LoVo (cell line): Measurements from ENCODE around the gene CFTR.

ENCODE experiments used
- DNase-seq: peaks from one replicate; pipeline ENCODE4 v3.0.0-alpha.2; 2016; ENCODE audit warnings: low spot score

Gene CFTR

GRCh38 chr7:117588352-117588794, 108.5 kb downstream of the CFTR start:
- DNase-seq = peak; percentile 89

DNA sequence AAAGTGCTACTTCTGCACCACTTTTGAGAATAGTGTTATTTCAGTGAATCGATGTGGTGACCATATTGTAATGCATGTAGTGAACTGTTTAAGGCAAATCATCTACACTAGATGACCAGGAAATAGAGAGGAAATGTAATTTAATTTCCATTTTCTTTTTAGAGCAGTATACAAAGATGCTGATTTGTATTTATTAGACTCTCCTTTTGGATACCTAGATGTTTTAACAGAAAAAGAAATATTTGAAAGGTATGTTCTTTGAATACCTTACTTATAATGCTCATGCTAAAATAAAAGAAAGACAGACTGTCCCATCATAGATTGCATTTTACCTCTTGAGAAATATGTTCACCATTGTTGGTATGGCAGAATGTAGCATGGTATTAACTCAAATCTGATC, 110.4 kb downstream of the CFTR start:
- no peak for DNase-seq

DNA sequence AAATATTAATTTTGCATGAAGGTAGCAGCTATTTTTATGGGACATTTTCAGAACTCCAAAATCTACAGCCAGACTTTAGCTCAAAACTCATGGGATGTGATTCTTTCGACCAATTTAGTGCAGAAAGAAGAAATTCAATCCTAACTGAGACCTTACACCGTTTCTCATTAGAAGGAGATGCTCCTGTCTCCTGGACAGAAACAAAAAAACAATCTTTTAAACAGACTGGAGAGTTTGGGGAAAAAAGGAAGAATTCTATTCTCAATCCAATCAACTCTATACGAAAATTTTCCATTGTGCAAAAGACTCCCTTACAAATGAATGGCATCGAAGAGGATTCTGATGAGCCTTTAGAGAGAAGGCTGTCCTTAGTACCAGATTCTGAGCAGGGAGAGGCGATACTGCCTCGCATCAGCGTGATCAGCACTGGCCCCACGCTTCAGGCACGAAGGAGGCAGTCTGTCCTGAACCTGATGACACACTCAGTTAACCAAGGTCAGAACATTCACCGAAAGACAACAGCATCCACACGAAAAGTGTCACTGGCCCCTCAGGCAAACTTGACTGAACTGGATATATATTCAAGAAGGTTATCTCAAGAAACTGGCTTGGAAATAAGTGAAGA, 112.3 kb downstream of the CFTR start:
- DNase-seq = no peak

DNA sequence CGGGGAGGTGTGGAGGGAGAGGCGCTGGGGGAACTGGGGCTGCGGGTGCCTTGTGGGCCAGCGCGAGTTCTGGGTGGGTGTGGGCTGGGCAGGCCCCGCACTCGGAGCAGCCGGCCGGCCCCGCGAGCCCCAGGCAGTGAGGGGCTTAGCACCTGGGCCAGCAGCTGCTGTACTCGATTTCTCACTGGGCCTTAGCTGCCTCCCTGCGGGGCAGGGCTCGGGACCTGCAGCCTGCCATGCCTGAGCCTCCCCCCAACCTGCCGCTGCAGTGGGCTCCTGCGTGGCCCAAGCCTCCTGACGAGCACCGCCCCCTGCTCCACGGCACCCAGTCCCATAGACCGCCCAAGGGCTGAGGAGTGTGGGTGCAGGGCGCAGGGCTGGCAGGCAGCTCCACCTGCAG, 116.3 kb downstream of the CFTR start:
- no peak for DNase-seq

DNA sequence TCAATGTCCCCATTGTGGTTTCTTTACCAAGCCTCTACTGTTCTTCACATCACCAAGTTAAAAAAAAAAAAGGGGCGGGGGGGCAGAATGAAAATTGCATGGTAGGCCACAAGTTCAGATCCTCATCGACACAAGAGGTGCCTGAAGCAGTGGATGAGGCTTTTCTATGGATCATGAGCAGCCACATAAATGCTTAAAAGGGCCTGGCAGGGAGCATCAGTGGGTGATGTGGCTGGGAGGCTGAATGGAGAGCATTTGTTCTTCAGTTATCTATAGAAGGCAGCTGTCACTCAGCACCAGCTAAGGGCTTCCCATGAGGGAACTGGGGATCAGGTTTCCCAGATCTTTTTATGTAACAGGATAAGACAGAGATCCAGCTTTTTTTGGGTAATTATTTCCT, 117.9 kb downstream of the CFTR start:
- DNase-seq = no peak

- no peak for DNase-seq
Observed at GRCh38 chr7:117600911-117601310, 121.1 kb downstream of the CFTR start.

DNA sequence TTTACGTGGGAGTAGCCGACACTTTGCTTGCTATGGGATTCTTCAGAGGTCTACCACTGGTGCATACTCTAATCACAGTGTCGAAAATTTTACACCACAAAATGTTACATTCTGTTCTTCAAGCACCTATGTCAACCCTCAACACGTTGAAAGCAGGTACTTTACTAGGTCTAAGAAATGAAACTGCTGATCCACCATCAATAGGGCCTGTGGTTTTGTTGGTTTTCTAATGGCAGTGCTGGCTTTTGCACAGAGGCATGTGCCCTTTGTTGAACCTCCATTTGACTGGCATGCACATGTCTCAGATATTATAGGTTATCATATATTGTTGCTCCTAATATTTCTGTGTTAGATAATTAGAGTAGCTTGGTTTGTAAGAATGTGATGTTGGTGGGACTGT, 123.8 kb downstream of the CFTR start:
- DNase-seq = no peak

DNA sequence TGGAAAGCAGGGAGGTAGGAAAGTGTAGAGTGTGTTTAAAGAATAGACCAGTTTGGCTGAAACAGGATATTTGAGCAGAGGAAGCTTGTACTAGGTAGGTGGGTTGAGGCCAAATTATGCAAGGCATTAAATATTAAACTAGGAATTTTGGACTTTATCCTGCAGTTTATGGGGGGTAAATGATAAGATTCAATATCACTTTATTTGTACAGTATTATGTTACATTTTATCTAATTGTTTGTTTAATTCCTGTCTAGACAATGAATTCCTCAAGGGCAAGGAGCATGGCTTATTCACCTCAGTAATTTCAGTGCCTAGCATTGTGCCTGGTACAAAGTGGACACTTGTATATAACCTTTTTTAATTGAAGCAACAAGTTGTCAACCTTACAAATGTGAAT, 125.9 kb downstream of the CFTR start:
- peak; percentile 50 for DNase-seq

DNA sequence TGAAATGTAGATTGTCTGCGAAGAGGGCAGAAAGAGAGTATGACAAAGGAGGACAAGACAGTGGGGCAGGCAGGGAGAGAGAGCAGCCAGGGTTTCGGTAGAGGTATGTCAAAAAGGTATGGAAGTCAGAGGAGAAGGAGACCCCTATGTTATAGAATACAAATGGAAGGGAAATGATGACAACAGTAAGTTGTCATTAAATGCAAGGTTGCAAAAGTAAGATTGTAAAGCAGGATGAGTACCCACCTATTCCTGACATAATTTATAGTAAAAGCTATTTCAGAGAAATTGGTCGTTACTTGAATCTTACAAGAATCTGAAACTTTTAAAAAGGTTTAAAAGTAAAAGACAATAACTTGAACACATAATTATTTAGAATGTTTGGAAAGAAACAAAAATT, 126.3 kb downstream of the CFTR start:
- no peak for DNase-seq

- peak; percentile 61 for DNase-seq
Observed at GRCh38 chr7:117610396-117610795, 130.6 kb downstream of the CFTR start.

GRCh38 chr7:117612637-117613036, 132.8 kb downstream of the CFTR start:
- no peak for DNase-seq

GRCh38 chr7:117616694-117617093, 136.9 kb downstream of the CFTR start:
- peak; percentile 80 for DNase-seq

DNA sequence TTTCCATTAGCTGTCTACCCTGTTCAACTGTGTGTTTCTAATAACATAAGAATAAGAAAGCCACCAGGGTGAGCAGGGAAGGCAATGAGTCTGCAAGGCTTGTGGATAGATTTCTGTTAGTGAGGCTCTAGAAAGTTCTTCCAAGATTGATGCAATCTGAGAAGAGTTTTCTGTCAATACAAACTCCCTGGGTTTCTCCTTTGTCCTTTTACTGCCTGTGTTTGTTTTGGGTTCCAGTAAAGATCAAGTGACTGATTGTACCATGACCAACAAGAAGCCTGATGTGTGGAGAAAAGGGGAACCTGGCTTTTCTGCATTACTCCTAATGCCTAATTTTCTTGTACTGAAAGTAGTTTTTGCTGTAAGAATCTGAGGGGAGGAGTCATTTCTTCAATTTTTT, 139.9 kb downstream of the CFTR start:
- no peak for DNase-seq

GRCh38 chr7:117621075-117621618, 141.3 kb downstream of the CFTR start:
- DNase-seq = no peak

GRCh38 chr7:117623606-117624005, 143.8 kb downstream of the CFTR start:
- no peak for DNase-seq

GRCh38 chr7:117630501-117630900, 150.7 kb downstream of the CFTR start:
- DNase-seq = peak; percentile 75

DNA sequence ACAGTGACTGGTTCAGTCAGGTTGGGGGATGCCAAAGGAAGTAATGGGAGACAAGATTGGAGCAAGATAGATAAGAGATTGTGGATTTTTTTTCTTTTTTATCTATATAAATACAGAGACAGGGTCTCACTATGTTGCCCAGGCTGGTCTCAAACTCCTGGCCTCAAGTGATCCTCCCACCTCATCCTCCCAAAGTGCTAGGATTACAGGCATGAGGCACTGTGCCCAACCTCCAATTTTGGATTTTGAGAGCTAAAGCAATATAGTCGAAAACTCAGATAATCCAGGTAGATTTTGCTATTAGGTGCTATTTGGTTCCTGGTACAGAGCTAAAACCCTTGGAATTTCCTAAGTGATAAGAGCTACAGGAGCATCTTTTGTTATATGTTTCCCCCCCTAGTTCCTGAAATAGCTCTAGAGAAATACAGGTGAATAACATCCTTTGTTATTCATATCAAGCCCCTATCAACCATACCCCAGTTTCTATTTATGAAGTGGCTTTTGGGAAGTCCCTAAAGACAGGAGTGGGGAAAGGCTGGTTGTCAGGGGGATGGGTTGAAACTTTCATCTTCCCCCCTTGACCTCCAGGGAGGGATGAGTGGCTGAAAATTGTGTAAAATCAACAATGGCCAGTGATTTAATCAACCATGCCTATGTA, 151.2 kb downstream of the CFTR start:
- DNase-seq = no peak

- DNase-seq = no peak
Observed at GRCh38 chr7:117631652-117632051, 151.8 kb downstream of the CFTR start.

DNA sequence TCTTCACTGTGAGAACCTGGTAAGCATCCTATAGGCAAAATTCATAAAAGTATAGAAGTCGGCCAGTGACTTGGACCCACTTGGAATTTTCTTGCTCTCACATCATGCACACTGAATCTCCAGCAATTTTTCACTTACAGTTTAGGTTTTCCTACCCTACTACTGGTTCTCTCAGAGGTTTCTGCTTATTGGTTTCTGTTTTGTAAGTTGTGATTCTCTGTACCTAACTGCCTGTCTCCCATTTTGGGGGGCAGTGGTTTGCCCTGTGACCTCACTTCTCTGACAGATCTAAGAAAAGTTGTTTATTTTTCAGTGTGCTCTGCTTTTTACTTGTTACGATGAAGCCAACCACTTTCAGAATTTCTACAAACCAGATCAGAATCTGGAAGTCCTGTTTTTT, 158.1 kb downstream of the CFTR start:
- DNase-seq = no peak

DNA sequence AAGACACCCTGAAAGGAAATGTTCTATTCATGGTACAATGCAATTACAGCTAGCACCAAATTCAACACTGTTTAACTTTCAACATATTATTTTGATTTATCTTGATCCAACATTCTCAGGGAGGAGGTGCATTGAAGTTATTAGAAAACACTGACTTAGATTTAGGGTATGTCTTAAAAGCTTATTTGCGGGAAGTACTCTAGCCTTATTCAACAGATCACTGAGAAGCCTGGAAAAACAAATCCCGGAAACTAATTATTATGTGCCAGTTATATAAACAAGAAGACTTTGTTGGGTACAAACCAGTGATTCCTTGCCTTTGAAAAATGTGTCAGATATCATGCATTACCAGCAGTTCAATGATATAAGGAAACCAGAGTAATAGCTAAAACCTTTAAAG, 160.1 kb downstream of the CFTR start:
- no peak for DNase-seq

DNA sequence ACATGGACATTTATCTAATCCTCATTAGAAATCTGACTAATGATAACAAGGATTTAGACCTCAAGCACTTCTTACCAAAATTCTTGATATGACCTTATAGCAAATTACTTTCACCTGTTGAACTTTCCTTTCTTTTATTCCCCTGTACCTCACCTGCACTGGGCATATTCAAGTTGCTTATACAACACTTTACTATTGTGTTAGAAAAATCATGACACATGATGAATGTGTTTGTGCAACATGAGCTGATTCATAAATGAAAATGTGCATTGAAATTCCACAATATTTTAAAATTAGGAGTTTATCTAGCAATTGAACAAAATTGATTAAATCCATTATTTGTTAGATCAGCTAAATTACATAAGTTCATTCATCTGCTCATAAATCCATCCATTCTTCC, 160.6 kb downstream of the CFTR start:
- DNase-seq = no peak

DNA sequence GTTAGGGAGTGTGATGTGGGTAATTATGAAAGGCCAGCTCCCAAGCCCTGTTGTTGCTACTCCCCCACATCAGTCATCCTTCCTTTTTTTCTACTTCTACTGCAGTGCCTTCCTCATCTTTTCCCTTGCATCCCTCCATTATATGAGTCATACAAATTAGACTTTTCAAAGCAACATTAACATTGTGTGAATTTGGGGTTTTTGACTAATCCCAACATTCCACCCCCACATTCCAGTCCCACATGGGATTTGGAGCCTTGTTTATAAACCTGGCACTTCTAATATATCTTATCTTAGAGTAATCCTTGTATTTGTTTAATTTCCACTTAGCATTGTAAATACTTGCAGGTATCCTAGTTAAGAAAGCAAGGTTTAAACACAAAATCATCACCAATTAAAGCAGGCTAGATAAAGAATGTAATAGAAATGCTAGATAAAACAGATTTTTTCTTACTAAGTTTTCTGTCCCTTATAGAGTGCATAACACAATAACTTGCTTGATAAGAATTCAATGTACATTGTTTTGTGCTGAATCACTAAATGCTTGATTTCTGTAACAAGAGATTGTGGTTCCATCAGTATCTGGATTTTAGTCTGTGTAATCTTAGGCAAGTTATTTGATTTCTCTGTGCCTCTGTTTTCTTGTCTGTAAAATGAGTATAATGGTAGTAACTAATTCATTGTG, 165.8 kb downstream of the CFTR start:
- DNase-seq = peak; percentile 46

GRCh38 chr7:117648203-117648866, 168.5 kb downstream of the CFTR start:
- DNase-seq = no peak
